RWPE1 (cell line): Measurements from ENCODE around the gene ARRDC3.

Experiments used
- CTCF ChIA-PET: fragments of 350-600 bp; sonication (Branson Sonifier 250); formaldehyde crosslinking; extraction: SDS; loops from one replicate; lab custom pipeline; 2021; lab: Yijun Ruan, JAX
- POLR2A ChIA-PET: fragments of 400-600 bp; formaldehyde crosslinking; extraction: SDS; loops from one replicate; lab custom pipeline; 2020; ENCODE audit warnings: antibody characterized with exemption; ENCODE audit not compliant: low non-redundant PET; lab: Yijun Ruan, JAX
- DNase-seq: peaks from one replicate; pipeline ENCODE4 v3.0.0; 2012; ENCODE audit warnings: low spot score
- H3K27ac ChIP-seq: fragments of 450-650 bp; 2 replicates; pipeline ENCODE4 v1.5.1; 2017
- CTCF ChIP-seq: fragments of 450-650 bp; conservative IDR thresholded peaks from 2 replicates; pipeline ENCODE4 v1.5.1; 2017; ENCODE audit warnings: low read depth, mild to moderate bottlenecking

ARRDC3 gene

GRCh38 chr5:91419571-91420537, 36.7 kb upstream of the ARRDC3 start:
- peak; percentile 36 for DNase-seq
- ChIA-PET POLR2A (no interaction called here), CTCF (interaction anchor here (0.5 to 2.1 kb wide), 20 partner anchors 8 to 617 kb away, joined by 3 to 20 read pairs (median 4); no protein-coding TSS in a partner anchor)
- peak; percentile 71 for TF ChIP-seq CTCF
- no peak overlapping the region for H3K27ac ChIP-seq

GRCh38 chr5:91419136-91419535, 36.0 kb upstream of the ARRDC3 start:
- POLR2A ChIA-PET: no interaction called here
- TF ChIP-seq CTCF: no peak

GRCh38 chr5:91418158-91418557, 35.0 kb upstream of the ARRDC3 start:
- ChIA-PET POLR2A (no interaction called here), CTCF (interaction anchor here (0.6 to 0.9 kb wide), 6 partner anchors 9 to 463 kb away, joined by 3 to 5 read pairs (median 3); no protein-coding TSS in a partner anchor)
- no peak overlapping the region for H3K27ac ChIP-seq
- no peak for TF ChIP-seq CTCF
- no peak for DNase-seq

More at GRCh38 chr5:91419136-91419535, 36.0 kb upstream of the ARRDC3 start:
- CTCF ChIA-PET: interaction anchor here (0.6 to 2.1 kb wide), 16 partner anchors 9 to 616 kb away, joined by 3 to 20 read pairs (median 4); no protein-coding TSS in a partner anchor
- DNase-seq: no peak
- H3K27ac ChIP-seq: no peak overlapping the region

- TF ChIP-seq CTCF: no peak
- DNase-seq: no peak
- no peak overlapping the region for H3K27ac ChIP-seq
- ChIA-PET POLR2A (no interaction called here), CTCF (interaction anchor here (0.6 kb wide), 1 partner anchor 23 kb away, joined by 4 read pairs; no protein-coding TSS in a partner anchor)
Observed at GRCh38 chr5:91417219-91417618, 34.1 kb upstream of the ARRDC3 start.

- CTCF ChIA-PET: no interaction called here
- no peak for TF ChIP-seq CTCF
- POLR2A ChIA-PET: no interaction called here
Observed at GRCh38 chr5:91416491-91416890, 33.4 kb upstream of the ARRDC3 start.

GRCh38 chr5:91409304-91409703, 26.2 kb upstream of the ARRDC3 start:
- CTCF ChIA-PET: interaction anchor here (0.9 to 4.6 kb wide), 3 partner anchors 9 to 477 kb away, joined by 3 to 20 read pairs (median 4); no protein-coding TSS in a partner anchor
- no peak for DNase-seq
- POLR2A ChIA-PET: no interaction called here
- no peak for TF ChIP-seq CTCF
- H3K27ac ChIP-seq: no peak overlapping the region

More at GRCh38 chr5:91416491-91416890, 33.4 kb upstream of the ARRDC3 start:
- no peak for DNase-seq
- no peak overlapping the region for H3K27ac ChIP-seq
